NOMO-1 treated with dmso at 0.1 percent for 144 hours (cell line): ENCODE results near the gene ZNF341.
A peak's percentile ranks its signal among the peaks of the same experiment; 100 is the strongest.
"Not testable (repeated sequence)": the region's sequence is repeated elsewhere in the genome, so short reads cannot be mapped to it uniquely, and the experiment has no call there.

Source experiments
- DNase-seq: peaks from one replicate; lab custom pipeline; 2025; ENCODE audit not compliant: unreplicated experiment; lab: John Stamatoyannopoulos, UW

ZNF341 gene

GRCh38 chr20:33731693-33732165, at the start of gene ZNF341:
TSS of gene ZNF341 (plus strand) at chr20:33731996. CDS start at chr20:33732022, 26 bp downstream.
- DNase-seq: peak; percentile 91

DNA sequence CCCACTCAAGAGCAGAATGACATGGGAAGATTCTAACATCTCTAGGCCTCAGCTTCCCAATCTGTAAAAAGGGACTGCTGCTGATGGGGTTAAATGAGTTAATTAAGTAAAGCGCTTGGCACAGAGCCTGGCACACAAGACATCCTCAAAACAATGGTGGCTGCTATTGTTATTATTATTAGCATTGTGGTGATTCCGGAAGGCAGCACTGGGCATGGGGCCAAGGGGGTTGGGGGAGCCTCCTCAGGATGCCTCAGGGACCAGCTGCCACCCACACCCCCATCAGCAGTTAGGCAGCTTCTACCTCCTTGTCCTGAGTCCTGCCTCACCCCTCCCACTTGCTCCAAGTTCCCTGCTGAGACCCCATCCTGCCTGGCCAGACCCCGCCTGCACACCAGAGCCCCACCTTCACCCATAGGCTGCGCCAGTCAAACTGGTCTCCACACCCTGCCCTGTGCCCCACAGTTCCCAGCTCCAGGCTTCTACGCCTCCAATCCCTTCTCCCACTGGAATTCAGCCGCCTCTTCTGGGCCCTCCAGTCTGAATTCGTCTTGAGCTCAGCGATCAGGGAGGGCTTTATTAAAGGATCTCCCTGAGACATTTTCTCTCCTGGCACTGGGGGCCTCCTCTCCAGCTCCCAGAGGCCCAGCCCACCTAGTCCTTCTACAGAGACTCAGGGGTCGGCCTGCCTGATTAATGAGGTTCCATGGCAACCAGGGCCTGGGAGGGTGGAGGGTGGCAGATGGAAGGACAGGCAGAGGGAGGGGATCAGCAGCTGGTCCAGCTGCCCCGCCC, 47.1 kb upstream of the ZNF341 start:
- no peak for DNase-seq

- DNase-seq: peak; percentile 35
These were observed 46.3 kb upstream of the ZNF341 start for GRCh38 chr20:33685328-33686099.

GRCh38 chr20:33686100-33686983, 45.5 kb upstream of the ZNF341 start, which contains the start of gene E2F1:
TSS of gene E2F1 (minus strand) at chr20:33686385. CDS start at chr20:33686264, 121 bp downstream.
- DNase-seq: peak; percentile 93

GRCh38 chr20:33686984-33687366, 44.8 kb upstream of the ZNF341 start:
- DNase-seq: no peak

DNA sequence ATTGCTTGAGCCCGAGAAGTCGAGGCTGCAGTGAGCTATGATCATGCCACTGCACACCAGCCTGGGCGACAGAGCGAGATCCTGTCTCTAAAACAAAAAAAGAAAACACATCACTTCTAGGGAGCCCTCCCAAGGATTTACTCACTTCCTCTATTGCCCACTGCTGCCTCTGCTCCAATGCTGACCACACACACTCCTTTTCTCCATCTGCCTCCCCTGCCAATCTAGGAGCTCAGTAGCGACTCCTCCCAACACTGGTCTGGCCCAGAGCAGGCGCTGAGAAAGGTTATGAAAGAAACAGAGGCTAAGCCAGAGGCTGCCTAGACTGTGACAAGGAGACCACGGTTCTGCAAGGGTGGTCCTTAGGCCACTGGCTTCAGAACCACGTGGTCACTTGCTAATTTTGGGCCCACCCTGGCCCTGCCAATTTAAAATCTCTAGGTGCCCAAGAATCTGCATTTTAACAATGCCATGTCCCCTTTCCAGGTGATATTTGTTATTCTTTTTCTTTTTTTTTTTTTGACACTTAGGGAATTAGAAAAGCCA, 44.4 kb upstream of the ZNF341 start:
- peak; percentile 95 for DNase-seq

DNA sequence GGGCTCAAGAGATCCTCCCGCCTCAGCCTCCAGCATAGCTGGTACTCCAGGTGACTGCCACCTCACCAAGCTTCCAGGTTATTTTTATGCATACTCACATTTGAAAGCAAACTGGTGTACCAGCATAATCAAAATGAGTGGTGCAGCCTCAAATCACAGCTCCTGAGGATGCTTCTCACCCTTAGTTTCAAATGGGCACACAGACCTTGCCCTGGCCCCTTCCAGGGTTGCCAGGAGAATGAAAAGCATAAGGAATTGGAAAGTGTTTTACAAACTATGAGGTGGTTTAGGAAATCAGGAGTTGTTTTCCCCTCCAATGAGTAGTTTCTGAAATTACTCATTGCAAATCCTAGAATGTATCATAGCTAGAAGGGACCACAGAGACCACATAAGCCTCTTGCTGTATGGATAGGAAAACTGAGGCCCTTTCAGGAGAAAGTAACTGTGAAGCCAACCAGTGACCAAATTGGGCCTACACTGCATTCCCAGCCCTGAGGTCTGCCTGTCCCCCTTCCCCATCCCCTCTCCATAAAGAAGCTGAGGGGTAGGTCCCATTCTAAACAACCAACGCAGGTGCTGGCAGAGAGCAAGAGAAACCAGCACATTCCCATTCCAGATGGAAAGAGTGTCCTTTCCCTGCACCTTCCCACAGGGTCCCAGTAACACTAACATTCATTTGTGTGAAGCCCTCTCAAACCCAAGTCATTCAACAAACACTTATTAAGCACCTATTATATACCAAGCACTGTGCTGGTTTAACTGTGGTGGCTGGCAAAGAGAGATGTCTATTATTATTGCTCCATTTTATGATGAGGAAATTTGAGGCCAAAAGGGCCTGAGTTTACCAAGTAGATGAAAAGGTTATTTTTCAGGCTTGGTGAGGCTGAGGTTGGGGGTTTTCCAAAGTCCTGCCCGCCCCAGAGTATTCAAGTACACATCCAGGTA, 43.5 kb upstream of the ZNF341 start:
- no peak for DNase-seq

DNA sequence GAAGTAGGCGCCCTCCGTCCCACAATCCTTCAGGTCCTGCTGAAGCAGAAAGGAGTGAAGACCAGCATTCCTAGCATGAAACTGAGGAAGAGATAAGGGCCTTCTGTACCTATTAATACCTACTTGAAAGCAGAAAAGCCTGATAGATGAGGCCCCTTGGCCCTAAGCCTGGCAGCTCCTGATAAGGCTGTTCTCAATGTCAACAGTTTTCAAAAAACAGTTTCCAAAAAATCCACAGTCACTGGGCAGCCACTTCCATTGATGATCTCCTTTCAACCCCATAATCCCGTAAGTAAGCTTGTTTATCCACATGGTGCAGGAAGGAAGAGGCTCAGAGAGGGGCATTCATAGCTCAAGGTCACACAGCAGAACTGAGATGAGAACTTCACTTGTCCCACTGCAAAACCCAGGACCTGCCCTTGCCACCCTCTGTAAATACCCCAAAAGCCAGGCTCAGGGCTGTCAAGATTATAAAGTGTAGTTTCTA, 42.8 kb upstream of the ZNF341 start:
- DNase-seq: no peak

- no peak for DNase-seq
These were observed 42.3 kb upstream of the ZNF341 start for GRCh38 chr20:33689493-33689892.

DNA sequence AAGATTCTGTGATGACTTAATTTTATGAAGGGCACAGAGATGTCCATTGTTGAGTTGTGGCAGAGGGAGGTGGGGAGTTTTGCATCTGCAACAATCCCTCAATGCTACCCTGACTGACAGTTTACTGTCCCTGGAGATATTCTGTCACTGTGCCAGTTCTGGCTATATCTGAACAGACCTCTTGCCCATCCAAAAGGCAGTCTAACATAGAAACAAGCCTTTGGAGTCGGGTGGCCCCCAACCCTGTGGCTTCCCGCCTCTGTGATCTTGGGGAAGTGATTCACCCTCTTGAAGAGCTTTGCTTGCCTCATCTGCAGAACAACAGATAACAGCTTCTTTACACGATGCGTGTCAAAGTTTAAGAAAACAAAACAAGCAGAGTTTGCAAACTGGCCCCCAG, 41.8 kb upstream of the ZNF341 start:
- peak; percentile 60 for DNase-seq

DNA sequence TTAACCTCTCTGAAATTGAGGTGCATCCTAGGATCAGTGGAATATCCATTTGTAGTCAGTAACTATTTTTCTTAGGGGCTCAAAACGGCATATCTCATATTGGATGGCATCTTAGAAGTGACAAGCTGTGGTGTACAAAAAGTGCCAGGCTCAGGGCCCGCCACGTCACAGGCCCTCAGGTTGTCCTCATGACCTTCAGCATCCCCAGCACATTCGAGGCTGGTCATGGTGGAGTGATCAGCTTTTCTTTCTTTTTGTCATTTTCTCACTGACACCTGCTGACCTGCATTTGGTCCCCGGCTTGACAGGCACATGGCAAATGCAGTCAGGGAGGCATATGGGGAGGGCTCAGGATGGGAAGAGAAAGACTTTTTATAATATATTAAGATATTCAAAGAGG, 38.5 kb upstream of the ZNF341 start:
- no peak for DNase-seq

GRCh38 chr20:33693741-33694638, 37.8 kb upstream of the ZNF341 start:
- DNase-seq: no peak

GRCh38 chr20:33694639-33695012, 37.2 kb upstream of the ZNF341 start:
- no peak for DNase-seq

- no peak for DNase-seq
These were observed 35.3 kb upstream of the ZNF341 start for GRCh38 chr20:33696448-33696847.

GRCh38 chr20:33697129-33697528, 34.7 kb upstream of the ZNF341 start:
- peak; percentile 58 for DNase-seq

- not testable (repeated sequence) for DNase-seq
These were observed 32.8 kb upstream of the ZNF341 start for GRCh38 chr20:33698966-33699365.

GRCh38 chr20:33700696-33701441, 30.9 kb upstream of the ZNF341 start:
- DNase-seq: not testable (repeated sequence)
